ENCODE results near the gene THEMIS2.
A peak's percentile ranks its signal among the peaks of the same experiment; 100 is the strongest.
"Not testable (repeated sequence)": the region's sequence is repeated elsewhere in the genome, so short reads cannot be mapped to it uniquely, and the experiment has no call there.

THEMIS2 gene

DNA sequence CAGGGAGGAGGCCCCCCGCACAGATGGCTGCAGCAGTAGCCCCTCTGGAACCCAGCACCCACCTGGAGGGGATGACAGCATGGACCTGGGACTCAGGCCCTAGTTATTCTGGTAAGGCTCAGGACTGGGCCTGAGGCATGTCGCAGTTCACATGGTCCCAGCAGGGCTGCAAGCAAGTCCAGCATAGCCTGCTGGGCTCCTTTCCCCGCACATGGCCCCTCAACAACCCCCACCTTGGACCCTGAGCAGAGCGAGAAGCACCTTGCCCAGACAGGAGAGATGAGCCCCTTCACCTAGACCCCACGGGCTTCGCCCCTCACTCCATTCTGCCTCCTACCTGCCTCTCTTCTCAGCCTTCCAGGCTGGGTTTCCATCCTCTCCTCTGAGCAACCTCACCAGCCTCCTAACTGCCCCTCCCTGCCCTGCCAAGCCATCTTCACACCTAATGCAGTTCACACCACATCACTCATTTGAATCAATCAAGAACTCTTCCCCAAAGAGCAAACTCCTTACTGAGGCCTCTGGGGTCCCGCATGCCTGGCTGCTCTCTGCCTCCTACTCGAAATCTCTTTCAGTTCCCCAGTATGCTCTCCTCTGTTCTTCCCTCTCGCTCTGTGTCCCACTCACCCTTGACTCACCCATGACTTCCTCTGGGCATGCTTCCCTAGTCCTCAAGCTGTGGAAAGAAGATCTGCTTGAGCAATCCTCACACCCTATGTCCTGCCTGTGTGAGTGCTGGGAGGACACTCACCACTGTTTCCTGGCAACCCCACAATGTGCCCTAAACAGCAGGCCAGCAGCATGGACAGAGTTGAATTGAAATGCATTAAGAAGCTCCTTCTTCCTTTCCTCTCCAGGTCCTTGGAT lies 9.4 kb upstream of the THEMIS2 start:
- peak; percentile 67 to 69 for DNase-seq (ENCODE audit: low read depth in 2 of 2)

DNA sequence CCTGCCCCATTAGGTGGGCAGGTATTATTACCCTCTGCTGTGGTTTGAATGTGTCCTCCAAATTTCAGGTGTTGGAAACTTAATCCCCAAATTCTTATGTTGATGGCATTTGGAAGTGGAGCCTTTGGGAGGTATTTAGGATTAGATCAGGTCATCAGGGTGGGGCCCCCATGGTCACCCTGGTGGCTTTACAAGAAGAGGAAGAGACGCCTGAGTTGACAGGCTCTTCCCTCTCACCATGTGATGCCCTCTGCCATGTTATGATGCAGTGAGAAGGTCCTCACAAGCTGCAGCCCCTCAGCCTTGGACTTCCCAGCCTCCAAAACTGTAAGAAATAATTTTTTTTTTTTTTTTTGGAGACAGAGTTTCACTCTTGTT lies 8.8 kb upstream of the THEMIS2 start:
- no peak for DNase-seq (ENCODE audit: low read depth in 2 of 2)

DNA sequence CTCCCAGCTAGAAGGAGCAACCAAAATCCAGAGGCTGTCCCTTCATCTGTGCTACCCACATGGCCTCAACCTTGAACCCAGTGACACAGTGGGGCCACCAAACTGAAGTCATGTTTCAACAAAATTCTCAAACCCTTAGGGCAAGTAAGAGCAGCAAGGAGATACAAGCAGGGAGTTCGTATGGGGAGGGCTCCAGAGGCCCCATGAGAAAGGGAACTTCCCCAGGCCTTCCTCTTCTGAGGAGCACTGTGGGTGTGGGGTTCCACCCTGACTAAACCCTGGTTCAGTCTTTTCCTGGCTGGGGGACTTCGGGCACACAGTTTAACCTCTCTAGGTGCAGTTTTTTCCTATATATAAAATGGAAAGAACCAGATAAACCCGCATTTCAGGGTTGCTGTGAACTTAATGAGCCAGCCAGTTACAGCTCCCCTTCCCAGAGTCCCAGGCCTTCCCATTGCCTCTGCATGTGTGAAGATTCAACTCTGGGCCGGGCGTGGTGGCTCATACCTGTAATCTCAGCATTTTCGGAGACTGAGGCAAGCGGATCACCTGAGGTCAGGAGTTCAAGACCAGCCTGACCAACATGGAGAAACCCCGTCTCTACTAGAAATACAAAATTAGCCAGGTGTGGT lies 8.0 kb upstream of the THEMIS2 start:
- DNase-seq (ENCODE audit: low read depth in 2 of 2), result no peak

DNA sequence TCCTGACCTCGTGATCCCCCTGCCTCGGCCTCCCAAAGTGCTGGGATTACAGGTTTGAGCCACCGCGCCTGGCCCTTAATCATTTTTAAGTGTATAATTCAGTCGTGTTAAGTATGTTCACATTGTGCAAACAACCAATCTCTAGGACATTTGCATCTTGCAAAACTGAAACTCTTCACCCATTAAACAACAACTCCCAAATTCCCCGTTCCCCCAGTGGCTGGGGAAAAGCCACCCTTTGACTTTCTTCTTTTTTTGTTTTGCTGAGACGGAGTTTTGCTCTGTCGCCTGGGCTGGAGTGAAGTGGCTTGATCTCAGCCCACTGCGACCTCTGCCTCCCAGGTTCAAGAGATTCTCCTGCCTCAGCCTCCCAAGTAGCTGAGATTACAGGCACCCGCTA lies 6.5 kb upstream of the THEMIS2 start:
- DNase-seq (ENCODE audit: low read depth in 2 of 2), result no peak

DNA sequence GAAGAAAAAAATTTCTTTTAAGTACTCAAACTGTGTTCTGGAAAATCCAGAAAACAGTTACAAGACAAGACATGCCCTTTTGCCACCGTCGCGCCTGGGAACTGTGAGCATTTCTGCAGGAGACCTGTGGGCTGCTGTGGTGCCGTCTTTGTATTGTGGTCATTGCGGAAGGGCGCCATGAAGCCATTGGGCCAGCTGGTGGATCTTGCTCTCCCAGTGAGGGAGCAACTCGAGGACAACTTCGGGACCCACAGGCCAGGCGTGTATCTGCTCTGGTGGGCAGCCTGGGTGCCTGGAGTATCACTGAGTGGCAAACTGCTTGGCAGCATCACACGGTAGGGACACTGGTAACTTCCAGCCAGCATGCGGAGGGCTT lies 3.8 kb upstream of the THEMIS2 start:
- no peak for DNase-seq (ENCODE audit: low read depth in 2 of 2)

DNA sequence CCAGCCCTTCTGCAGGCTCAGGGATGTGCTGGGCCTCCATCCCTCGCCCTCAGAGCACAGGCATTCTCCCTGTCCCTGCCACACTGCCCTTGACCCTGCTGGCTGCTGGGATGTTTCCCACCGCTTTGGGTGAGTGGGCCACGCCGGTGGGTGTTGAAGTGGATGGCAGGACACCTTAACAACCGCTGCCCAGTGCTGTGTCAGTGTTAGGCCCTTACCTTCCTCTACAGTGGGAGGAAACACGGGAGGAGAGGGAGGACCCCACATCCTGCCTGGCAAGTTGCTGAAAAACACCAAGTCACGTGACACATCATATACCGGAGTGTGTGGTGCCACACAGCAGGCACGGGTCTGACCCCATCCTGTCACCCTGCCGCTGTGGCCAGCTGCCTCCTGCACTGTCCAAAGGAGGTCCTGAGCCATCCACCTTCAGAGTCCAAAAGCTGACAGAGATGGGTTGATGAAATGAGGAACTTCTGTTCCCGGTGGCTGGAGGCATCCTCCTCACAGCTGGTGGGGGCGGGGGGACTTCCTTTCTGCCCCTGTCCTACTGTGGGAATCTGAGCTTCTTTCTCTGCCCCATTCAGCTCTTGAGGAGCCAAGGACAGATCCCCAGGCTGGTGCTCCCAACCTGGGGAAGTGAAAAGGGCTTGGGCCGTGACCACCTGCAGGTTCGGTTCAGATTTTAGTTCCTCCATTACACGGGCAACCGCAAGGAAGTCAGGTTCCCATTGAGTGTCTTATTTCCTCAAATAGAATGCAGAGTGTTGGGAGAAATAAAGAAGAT lies 3.2 kb upstream of the THEMIS2 start:
- DNase-seq (ENCODE audit: low read depth in 2 of 2), result no peak

DNA sequence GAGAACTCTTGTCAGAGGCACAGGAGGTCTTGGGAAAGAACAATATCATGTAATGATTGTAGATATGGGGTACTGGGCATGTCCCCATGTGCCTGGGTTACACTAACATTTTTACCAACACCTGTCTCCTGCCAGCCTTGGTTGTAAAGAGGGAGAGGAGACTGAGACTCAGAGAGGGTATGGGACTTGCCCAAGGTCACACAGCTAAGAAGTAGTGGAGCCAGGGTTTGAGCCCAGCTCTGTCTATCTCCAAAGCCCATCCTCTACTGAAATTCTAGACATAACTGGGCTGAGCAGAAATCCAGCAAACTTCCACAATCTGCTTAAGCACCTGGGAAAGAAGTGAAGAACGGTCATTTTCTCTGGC lies 2.6 kb upstream of the THEMIS2 start:
- no peak for DNase-seq (ENCODE audit: low read depth in 2 of 2)

DNA sequence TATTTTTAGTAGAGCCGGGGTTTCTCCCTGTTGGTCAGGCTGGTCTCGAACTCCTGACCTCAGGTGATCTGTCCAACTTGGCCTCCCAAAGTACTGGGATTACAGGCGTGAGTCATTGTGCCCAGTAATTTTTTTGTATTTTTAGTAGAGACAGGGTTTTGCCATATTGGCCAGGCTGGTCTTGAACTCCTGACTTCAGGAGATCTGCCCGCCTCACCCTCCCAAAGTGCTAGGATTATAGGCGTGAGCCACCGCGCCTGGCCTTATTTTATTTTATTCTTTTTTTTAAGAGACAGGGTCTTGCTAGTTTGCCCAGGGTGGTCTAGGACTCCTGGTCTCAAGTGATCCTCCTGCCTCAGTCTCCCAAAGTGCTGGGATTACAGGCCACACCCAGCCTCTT lies 1.3 kb upstream of the THEMIS2 start:
- DNase-seq (ENCODE audit: low read depth in 2 of 2), result not testable (repeated sequence)

DNA sequence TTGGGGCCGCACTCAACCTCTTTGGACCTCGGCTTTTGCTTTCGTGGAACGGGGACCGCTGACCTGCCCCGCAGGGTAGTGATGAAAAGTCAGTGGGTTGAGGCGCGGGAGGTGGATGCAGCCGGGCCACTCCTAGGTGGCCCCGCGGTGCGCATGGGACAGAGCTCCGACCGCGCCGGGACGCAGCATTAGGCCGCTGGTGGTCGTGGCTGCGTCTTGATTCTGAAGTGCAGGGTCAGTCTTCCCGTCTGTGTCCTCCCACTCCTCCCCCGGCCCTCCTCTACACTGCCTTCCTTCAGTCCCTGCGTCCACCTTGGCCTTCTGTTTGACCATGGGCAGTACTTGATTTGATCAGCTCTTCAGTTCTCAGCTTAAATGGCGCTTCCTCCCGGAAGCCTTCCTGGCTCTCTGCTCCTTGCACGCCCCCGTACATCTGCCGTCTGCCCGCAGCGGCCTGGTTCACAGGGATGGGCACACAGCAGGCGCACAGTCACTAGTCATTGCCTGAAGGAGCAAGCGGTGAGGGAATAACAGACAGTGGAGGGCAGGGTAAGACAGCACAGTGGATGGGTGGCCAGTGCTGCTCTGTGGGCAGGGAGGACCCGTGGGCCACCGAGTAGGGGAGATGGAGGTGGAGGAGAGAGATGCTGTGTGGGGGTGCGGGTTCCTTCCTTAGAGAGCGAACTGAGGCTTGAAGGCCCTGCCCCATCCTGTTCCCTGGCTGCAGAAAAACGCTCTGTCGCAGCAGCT lies 633 bp downstream of the THEMIS2 start:
- no peak for DNase-seq (ENCODE audit: low read depth in 2 of 2)

DNA sequence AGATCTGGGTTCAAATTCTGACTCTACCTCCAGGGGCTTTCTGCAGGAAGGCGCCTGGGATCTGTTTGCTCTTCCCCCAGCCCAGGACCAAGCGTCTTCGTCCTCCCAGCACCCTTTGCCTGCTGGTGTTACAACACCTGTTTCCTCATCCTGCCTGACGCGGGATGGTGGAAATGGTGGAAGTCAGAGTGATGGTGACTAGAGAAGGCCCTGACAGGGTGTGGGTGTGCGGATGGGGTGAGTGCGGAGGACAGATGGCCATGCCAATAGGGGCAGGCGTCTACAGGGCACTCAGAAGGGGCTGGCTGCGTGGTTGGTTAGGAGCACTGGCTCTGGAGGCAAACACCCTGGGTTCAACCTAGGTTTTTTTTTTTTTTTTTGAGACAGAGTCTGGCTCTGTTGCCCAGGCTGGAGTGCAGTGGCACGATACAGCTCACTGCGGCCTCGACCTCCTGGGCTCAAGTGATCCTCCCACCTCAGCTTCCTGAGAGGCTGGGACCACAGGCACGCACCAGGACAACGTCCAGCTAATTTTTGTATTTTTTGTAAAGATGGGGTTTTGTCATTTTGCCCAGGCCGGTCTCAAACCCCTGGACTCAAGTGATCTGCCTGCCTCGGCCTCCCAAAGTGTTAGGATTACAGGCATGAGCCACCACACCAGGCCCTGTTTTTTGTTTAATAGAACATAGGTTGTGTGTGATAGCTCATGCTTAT lies 1.5 kb downstream of the THEMIS2 start:
- no peak for DNase-seq (ENCODE audit: low read depth in 2 of 2)

DNA sequence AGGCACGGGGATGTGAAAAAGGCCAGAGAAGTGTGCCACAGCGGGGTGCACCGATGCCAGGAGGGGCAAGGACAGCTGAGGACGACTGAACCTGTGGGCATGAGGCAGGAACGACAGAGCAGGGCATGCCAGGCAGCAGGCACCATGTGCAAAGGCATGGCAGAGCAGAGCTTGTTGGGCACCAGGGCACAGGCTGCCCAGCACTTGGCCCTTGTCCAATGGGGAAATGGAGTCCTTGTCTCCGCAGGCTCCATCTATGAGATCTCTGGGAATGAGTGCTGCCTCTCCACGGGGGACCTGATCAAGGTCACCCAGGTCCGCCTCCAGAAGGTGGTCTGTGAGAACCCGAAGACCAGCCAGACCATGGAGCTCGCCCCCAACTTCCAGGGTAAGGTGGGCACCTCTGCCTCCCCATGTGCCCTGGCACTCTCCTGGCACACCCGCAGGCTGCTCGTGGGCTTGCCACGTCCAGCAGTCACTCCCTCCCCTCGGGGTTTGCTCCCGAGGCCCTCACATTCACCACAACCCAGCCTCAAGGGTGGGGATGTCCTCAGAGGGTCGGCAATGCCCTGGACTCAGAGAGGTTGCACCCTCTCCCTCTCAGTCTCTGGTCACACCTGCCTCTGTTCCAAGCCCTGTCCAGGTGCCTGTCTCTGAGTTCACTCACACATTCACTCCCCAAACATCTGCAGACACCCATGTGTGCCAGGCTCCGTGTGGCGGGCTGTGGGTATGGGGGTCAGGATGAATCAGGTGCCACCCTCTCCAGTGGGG lies 4.2 kb downstream of the THEMIS2 start:
- DNase-seq (ENCODE audit: low read depth in 2 of 2), result no peak

DNA sequence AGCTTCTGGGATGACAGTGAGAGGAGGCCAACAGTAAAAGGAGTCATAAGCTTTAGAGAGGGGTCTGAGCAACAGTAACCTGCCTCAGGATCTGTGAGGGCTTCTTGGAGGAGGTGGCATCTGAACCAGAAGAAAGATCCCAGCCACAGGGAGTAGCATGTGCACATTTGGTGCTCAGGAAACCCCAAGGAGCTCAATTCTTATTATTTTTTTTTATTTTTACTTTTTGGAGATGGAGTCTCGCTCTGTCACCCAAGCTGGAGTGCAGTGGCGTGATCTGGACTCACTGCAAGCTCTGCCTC lies 4.7 kb downstream of the THEMIS2 start:
- no peak for DNase-seq (ENCODE audit: low read depth in 2 of 2)

DNA sequence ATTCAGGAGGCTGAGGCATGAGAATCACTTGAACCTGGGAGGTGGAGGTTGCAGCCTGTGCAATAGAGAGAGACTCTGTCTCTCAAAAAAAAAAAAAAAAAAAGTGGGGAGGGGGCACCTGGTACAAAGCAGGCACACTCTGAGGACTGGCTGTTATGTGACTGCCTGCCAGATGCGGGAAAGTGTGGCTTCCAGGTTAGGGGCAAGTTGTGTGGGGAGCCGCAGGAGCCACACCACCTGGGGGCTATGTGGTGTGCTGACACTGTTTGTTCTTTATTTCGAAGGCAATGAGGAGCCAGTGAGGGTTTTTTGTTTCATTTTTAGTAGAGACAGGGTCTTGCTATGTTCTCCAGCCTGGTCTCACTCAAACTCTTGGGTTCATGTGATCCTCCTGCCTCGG lies 5.7 kb downstream of the THEMIS2 start:
- no peak for DNase-seq (ENCODE audit: low read depth in 2 of 2)

DNA sequence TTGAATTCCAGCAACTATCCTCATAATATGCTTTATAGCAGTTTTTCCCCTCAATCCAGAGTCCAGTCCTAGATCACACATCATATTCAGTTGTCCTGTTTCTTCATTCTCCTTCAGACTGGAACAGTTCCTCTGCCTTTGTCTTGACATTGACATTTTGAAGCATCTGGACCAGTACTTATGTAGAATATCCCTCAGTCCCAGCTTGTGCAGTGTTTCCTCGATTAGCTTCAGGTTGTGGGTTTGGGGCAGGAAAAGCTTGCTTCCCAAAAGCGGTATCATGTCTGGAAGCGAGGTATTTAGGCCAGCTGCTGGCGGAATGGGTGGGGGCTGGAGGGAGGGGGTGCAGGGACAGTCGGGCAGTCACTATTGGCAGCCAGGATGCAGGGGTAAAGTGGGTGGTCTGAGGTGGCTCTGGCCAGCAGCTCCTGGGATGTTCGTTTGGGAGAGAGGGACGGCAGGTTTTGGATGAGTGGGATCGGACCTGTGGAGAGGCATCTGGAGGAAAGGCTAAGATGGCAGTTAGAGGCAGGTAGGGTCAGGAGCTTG lies 6.5 kb downstream of the THEMIS2 start:
- no peak for DNase-seq (ENCODE audit: low read depth in 2 of 2)

DNA sequence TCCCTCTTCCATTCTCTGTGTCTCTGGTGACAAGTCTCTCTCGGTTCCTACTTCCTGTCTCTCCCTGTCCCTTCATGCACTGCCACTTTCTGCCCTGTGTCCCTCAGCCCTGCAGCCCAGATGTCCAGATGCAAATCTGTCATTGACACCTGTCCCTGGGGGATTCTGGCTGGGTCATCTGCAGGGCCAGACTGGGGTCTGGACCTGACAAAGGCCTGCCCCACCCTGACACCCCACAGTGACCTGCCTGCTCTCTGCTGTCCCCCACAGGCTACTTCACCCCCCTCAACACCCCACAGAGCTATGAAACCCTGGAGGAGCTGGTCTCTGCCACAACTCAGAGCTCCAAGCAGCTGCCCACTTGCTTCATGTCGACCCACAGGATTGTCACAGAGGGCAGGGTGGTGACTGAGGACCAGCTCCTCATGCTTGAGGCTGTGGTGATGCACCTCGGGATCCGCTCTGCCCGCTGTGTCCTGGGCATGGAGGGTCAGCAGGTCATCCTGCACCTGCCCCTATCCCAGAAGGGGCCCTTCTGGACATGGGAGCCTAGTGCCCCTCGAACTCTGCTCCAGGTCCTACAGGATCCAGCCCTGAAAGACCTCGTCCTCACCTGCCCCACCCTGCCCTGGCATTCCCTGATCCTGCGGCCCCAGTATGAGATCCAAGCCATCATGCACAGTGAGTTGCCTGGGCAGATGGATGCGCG lies 7.2 kb downstream of the THEMIS2 start:
- no peak for DNase-seq (ENCODE audit: low read depth in 2 of 2)

DNA sequence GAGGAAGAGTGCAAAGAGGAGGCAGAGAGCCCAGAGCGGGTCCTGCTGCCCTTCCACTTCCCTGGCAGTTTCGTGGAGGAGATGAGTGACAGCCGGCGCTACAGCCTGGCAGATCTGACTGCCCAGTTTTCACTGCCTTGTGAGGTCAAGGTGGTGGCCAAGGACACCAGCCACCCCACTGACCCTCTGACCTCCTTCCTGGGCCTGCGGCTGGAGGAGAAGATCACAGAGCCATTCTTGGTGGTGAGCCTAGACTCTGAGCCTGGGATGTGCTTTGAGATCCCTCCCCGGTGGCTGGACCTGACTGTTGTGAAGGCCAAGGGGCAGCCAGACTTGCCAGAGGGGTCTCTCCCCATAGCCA lies 10.2 kb downstream of the THEMIS2 start:
- DNase-seq (ENCODE audit: low read depth in 2 of 2), result no peak

DNA sequence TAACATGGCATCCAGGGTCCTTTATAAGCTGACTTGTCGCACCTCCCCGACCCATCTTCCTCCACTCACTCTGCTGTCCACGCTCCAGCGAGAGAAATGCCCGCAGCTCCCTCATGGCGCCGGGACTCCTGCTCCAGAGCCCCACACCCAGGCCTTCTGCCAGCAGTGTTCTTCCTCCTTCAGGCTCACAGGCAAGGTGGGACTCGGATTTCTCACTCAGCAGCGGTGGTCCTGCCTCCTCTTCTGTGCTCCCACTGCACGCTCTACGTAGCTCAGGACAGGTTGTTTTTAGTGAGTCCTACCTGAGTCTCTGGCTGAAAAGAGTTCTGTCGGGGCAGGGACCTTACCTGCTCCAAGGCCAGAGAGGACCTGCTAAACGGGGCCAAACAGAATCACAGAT lies 11.2 kb downstream of the THEMIS2 start:
- no peak for DNase-seq (ENCODE audit: low read depth in 2 of 2)

DNA sequence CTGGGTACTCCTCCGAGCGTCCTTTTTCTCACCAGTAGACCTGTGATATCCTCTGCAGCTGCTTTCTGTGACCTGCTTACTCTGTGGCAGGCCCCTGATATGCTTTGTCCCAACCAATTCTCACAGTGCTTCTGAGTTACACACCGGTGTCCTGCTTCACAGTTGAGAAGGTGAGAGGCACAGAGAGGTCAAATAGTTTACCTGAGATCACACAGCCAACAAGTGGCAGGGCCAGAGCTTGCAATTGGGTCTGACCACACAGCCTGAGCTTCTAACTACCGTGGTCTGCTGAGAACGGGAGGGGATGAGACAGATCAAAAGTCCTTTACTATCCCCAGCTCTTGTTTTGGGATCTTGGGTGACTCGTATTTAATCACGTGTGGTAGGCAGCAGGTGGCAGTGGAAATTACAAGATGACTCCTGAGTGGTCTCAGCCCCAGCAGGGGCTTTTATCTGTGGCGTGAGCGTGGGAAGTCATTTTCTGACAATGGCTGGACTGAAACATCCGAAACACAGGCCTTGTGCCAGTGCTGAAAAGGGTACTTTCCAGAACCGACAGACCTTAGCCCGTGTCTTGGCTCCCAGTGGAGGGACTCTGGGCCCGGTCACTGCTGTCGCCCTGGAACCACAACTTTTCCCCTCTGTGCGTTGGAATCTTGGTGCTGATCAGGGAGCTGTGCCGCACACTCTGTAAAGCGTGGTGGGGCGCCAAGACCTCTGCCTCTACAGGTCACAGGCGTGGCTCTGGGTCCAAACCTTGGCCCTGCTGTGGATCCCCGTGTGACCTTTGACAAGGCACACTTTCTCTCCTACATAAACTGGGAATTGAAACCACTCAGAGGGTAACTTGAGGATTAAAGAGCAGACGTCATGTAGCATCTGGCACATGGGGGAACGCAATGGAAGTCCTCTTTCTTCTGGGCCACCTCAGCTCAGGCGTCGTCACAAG lies 11.9 kb downstream of the THEMIS2 start:
- DNase-seq (ENCODE audit: low read depth in 2 of 2), result no peak

DNA sequence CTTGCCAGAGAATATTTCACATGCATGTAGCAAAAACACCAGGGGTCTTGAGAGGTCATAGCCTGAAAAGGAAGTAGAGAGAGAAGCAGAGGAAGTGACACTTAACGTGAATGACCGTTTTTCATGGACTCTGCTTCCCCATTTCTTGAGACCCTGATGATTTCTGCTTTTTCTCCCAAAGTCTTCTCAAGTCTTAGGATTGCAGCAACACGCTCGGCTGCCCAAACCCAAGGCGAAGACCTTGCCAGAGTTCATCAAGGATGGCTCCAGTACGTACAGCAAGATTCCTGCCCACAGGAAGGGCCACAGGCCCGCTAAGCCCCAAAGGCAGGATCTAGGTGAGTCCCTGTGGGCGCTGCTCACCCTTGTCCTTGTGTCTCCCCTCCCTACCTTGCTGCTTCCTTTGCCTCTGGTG lies 12.8 kb downstream of the THEMIS2 start:
- no peak for DNase-seq (ENCODE audit: low read depth in 2 of 2)

Measured in fibroblast of skin of left quadriceps (primary cell).